ENCODE results near the gene RIPK4.

- TF ChIP-seq CTCF (conservative IDR thresholded peaks at IDR 0.05; ENCODE audit: low read depth, low read length) (no peak), EZH2 (IDR thresholded peaks at IDR 0.05; ENCODE audit: borderline replicate concordance, low read depth, low read length, poor library complexity, severe bottlenecking) (no peak)
Observed at GRCh38 chr21:41750532-41751151, 16.2 kb downstream of the RIPK4 start.
